HEK293T (cell line): ENCODE measurements around the gene GFER.

Source experiments
- CTCF ChIA-PET: fragments of 350-600 bp; formaldehyde crosslinking; extraction: SDS; loops from one replicate; lab custom pipeline; 2021; ENCODE audit warnings: antibody characterized with exemption, inconsistent platforms; lab: Yijun Ruan, JAX
- POLR2A ChIA-PET: fragments of 350-600 bp; formaldehyde crosslinking; extraction: SDS; loops from one replicate; lab custom pipeline; 2020; ENCODE audit warnings: antibody characterized with exemption, inconsistent platforms; lab: Yijun Ruan, JAX
- DNase-seq: peaks from one replicate; pipeline ENCODE4 v3.0.0; 2012; ENCODE audit warnings: mixed read lengths; ENCODE audit errors: extremely low spot score
- ARNT ChIP-seq: fragments of 450-650 bp; IDR thresholded peaks from 2 replicates; pipeline ENCODE4 v1.6.1; 2017; ENCODE audit warnings: mild to moderate bottlenecking
- BHLHE40 ChIP-seq: fragments of 450-650 bp; IDR thresholded peaks from 2 replicates; pipeline ENCODE4 v1.6.1; 2016; ENCODE audit warnings: mild to moderate bottlenecking, moderate library complexity, borderline replicate concordance
- CTBP1 ChIP-seq: fragments of 450-650 bp; IDR thresholded peaks from 2 replicates; pipeline ENCODE4 v1.6.1; 2016; ENCODE audit warnings: borderline replicate concordance
- ELF4 ChIP-seq: fragments of 450-650 bp; IDR thresholded peaks from 2 replicates; pipeline ENCODE4 v1.6.1; 2017; ENCODE audit warnings: antibody characterized with exemption
- FOXA1 ChIP-seq: fragments of 450-650 bp; IDR thresholded peaks from 2 replicates; pipeline ENCODE4 v1.6.1; 2016; ENCODE audit warnings: mild to moderate bottlenecking
- FOXK2 ChIP-seq: fragments of 450-650 bp; IDR thresholded peaks from 2 replicates; pipeline ENCODE4 v1.6.1; 2016; ENCODE audit warnings: mild to moderate bottlenecking
- FOXM1 ChIP-seq: fragments of 450-650 bp; IDR thresholded peaks from 2 replicates; pipeline ENCODE4 v1.6.1; 2017; ENCODE audit warnings: mild to moderate bottlenecking, borderline replicate concordance
- HDGF ChIP-seq: fragments of 450-650 bp; IDR thresholded peaks from 2 replicates; pipeline ENCODE4 v1.6.1; 2017; ENCODE audit warnings: antibody characterized with exemption, borderline replicate concordance
- L3MBTL2 ChIP-seq: fragments of 450-650 bp; conservative IDR thresholded peaks from 2 replicates; pipeline ENCODE4 v1.6.1; 2016; ENCODE audit warnings: mild to moderate bottlenecking
- LEF1 ChIP-seq: fragments of 450-650 bp; IDR thresholded peaks from 2 replicates; pipeline ENCODE4 v1.6.1; 2017; ENCODE audit warnings: mild to moderate bottlenecking, borderline replicate concordance
- NFRKB ChIP-seq: fragments of 450-650 bp; IDR thresholded peaks from 2 replicates; pipeline ENCODE4 v1.6.1; 2016; ENCODE audit warnings: mild to moderate bottlenecking, moderate library complexity
- PKNOX1 ChIP-seq: fragments of 450-650 bp; IDR thresholded peaks from 2 replicates; pipeline ENCODE4 v1.6.1; 2016
- SP1 ChIP-seq: fragments of 450-650 bp; IDR thresholded peaks from 2 replicates; pipeline ENCODE4 v1.6.1; 2017
- SUZ12 ChIP-seq: fragments of 450-650 bp; IDR thresholded peaks from 2 replicates; pipeline ENCODE4 v1.6.1; 2016; ENCODE audit warnings: mild to moderate bottlenecking
- TARDBP ChIP-seq: fragments of 450-650 bp; IDR thresholded peaks from 2 replicates; pipeline ENCODE4 v1.6.1; 2016
- ZNF384 ChIP-seq: fragments of 450-650 bp; IDR thresholded peaks from 2 replicates; pipeline ENCODE4 v1.6.1; 2016

The GFER gene

GRCh38 chr16:1991948-1992703 lies 8.1 kb downstream of the GFER start:
- POLR2A ChIA-PET, result interaction anchor here (1.5 to 3.3 kb wide), 2 partner anchors 16 to 27 kb away, joined by 6 to 15 read pairs; partner anchors contain the start of gene RPS2
- CTCF ChIA-PET, result interaction anchor here (0.9 kb wide), 1 partner anchor 24 kb away, joined by 3 read pairs; no protein-coding TSS in a partner anchor
- peak; percentile 98 for DNase-seq
- TF ChIP-seq ARNT (no peak), L3MBTL2 (peak; percentile 66)

- DNase-seq, result no peak
- POLR2A ChIA-PET, result interaction anchor here (1.5 to 3.3 kb wide), 2 partner anchors 15 to 28 kb away, joined by 6 to 15 read pairs; partner anchors contain the start of gene RPS2
- CTCF ChIA-PET, result interaction anchor here (0.9 to 3.6 kb wide), 2 partner anchors 11 to 24 kb away, joined by 3 to 13 read pairs; no protein-coding TSS in a partner anchor
- TF ChIP-seq BHLHE40, result no peak
- no peak for TF ChIP-seq NFRKB
- TF ChIP-seq SP1, result no peak
- TF ChIP-seq SUZ12, result no peak
- TF ChIP-seq FOXM1, result no peak
These were observed 8.8 kb downstream of the GFER start for GRCh38 chr16:1992704-1993317.

GRCh38 chr16:1993731-1994131 lies 9.7 kb downstream of the GFER start:
- TF ChIP-seq ARNT (no peak), ZNF384 (no peak), FOXK2 (no peak)
- no peak for DNase-seq
- CTCF ChIA-PET, result interaction anchor here (0.6 to 3.6 kb wide), 4 partner anchors 10 to 128 kb away, joined by 3 to 13 read pairs (median 5); no protein-coding TSS in a partner anchor
- POLR2A ChIA-PET, result interaction anchor here (1.0 kb wide), 2 partner anchors 8 to 10 kb away, joined by 3 read pairs; no protein-coding TSS in a partner anchor

GRCh38 chr16:1997494-1998359 lies 13.7 kb downstream of the GFER start:
- ChIA-PET CTCF (interaction anchor here (0.8 kb wide), 1 partner anchor 19 kb away, joined by 4 read pairs; no protein-coding TSS in a partner anchor), POLR2A (interaction anchor here (0.8 to 2.5 kb wide), 3 partner anchors 9 to 33 kb away, joined by 3 to 8 read pairs (median 3); partner anchors contain the start of gene RPS2)
- TF ChIP-seq NFRKB, result no peak
- TF ChIP-seq TARDBP, result no peak
- TF ChIP-seq SP1, result no peak
- TF ChIP-seq FOXK2, result no peak
- no peak for TF ChIP-seq HDGF
- no peak for TF ChIP-seq LEF1
- no peak for TF ChIP-seq FOXA1
- no peak for TF ChIP-seq PKNOX1
- no peak for TF ChIP-seq BHLHE40
- no peak for TF ChIP-seq ZNF384
- no peak for TF ChIP-seq ELF4
- TF ChIP-seq CTBP1, result no peak
- TF ChIP-seq L3MBTL2, result no peak
- TF ChIP-seq SUZ12, result no peak
- no peak for TF ChIP-seq FOXM1
- TF ChIP-seq ARNT, result no peak
- no peak for DNase-seq

- DNase-seq, result no peak
- POLR2A ChIA-PET, result interaction anchor here (1.4 to 1.7 kb wide), 2 partner anchors 10 to 34 kb away, joined by 3 to 6 read pairs; partner anchors contain the start of gene RPS2
- CTCF ChIA-PET, result no interaction called here
- TF ChIP-seq BHLHE40 (no peak), L3MBTL2 (no peak), FOXM1 (no peak)
These were observed 14.4 kb downstream of the GFER start for GRCh38 chr16:1998360-1998835.

- TF ChIP-seq PKNOX1 (no peak), SUZ12 (no peak), FOXK2 (no peak), ARNT (no peak), CTBP1 (no peak), LEF1 (no peak), SP1 (no peak), HDGF (no peak), FOXM1 (no peak), NFRKB (no peak), ELF4 (no peak), BHLHE40 (no peak), TARDBP (no peak), FOXA1 (no peak), ZNF384 (no peak), L3MBTL2 (no peak)
- ChIA-PET POLR2A (interaction anchor here (1.4 to 1.7 kb wide), 2 partner anchors 10 to 35 kb away, joined by 3 to 6 read pairs; partner anchors contain the start of gene RPS2), CTCF (no interaction called here)
- DNase-seq, result no peak
These were observed 15.1 kb downstream of the GFER start for GRCh38 chr16:1998852-1999801.
